ENCODE data around the gene KANSL2. TPM values are rescaled to one million over a fixed set of nuclear protein-coding genes. Genes with fewer than 3 reads are reported as not detected.
A peak's percentile ranks its signal among the peaks of the same experiment; 100 is the strongest.
"Not testable (repeated sequence)": the region's sequence is repeated elsewhere in the genome, so short reads cannot be mapped to it uniquely, and the experiment has no call there.

Gene KANSL2
- polyA plus RNA-seq, 2 donors = 19.1 to 21.5 TPM

DNA sequence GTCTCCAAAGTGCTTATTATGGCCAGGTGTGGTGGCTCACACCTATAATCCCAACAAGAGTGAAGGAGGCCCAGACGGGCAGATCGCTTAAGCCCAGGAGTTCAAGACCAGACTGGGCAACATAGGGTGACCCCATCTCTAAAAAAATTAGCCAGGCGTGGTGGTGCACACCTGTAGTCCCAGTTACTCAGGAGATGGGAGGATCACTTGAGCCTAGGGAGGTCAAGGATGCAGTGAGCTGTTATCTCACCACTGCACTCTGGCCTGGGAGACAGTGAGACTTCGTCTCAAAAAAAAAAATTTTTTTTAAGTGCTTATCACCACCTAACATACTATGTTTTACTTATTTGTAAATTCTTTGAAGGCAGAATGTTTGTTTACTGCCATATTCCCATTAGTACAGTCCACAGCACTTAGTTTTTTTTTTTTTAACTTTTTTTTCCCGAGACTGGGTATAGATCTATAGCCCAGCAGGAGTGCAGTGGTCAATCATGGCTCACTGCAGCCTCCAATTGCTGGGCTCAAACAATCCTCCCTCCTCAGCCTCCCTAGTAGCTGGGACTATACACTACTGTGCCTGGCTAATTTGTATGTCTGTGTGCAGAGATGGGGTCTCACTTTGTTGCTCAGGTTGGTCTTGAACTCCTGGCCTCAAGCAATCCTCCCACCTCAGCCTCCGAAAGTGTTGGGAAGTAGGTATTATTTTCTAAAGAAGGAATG, 4.7 kb upstream of the KANSL2 start:
- Histone ChIP-seq H3K36me3 (ENCODE audit: control insufficient read depth in 2 of 2, insufficient read depth in 2 of 2, low read length in 1 of 2) (no peaks in the 10 kb centered on the region), H3K27me3 (ENCODE audit: control insufficient read depth in 1 of 2, insufficient read depth in 2 of 2, low read length in 2 of 2) (no peaks in the 10 kb centered on the region), H3K9me3 (ENCODE audit: control insufficient read depth in 2 of 2, insufficient read depth in 1 of 2, low read depth in 1 of 2, low read length in 1 of 2) (no peaks in the 10 kb centered on the region), H3K4me1 (ENCODE audit: control insufficient read depth in 2 of 2, insufficient read depth in 2 of 2, low read length in 1 of 2) (no peaks in the 10 kb centered on the region), H3K4me3 (ENCODE audit: low read depth in 1 of 2, low read length in 2 of 2) (no peak overlapping the region), H3K27ac (ENCODE audit: low read depth in 2 of 2, low read length in 1 of 2) (no peak overlapping the region)
- 92% methylated on average over 6 of the region's 6 CpGs for WGBS, 2 donors

GRCh38 chr12:48686037-48686595, 4.1 kb upstream of the KANSL2 start:
- H3K9me3 ChIP-seq (ENCODE audit: control insufficient read depth in 2 of 2, insufficient read depth in 1 of 2, low read depth in 1 of 2, low read length in 1 of 2) = no peaks in the 10 kb centered on the region
- no peak overlapping the region for H3K27ac ChIP-seq (ENCODE audit: low read depth in 2 of 2, low read length in 1 of 2)
- 54 to 55% methylated on average over 3 of the region's 3 CpGs for WGBS, 2 donors
- H3K27me3 ChIP-seq (ENCODE audit: control insufficient read depth in 1 of 2, insufficient read depth in 2 of 2, low read length in 2 of 2) = no peaks in the 10 kb centered on the region
- no peaks in the 10 kb centered on the region for H3K4me1 ChIP-seq (ENCODE audit: control insufficient read depth in 2 of 2, insufficient read depth in 2 of 2, low read length in 1 of 2)
- no peaks in the 10 kb centered on the region for H3K36me3 ChIP-seq (ENCODE audit: control insufficient read depth in 2 of 2, insufficient read depth in 2 of 2, low read length in 1 of 2)
- H3K4me3 ChIP-seq (ENCODE audit: low read depth in 1 of 2, low read length in 2 of 2) = no peak overlapping the region

DNA sequence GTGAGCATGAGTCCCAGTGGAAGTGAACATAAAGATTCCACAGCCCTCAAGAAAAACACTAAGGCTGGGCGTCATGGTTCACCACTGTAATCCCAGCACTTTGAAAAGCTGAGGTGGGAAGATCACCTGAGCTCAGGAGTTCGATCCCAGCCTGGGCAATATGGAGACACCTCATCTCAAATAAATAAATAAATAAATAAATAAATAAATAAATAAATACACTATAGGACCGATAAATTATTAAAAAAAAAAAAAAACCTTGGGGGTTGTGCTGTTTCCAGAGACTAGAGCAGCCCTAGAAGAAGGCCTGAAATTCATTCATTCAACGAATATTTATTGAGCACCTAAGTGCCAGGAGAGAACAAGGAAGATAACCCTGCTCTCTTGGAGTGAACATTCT, 1.5 kb upstream of the KANSL2 start:
- Histone ChIP-seq H3K27ac (ENCODE audit: low read depth in 2 of 2, low read length in 1 of 2) (no peak overlapping the region), H3K27me3 (ENCODE audit: control insufficient read depth in 1 of 2, insufficient read depth in 2 of 2, low read length in 2 of 2) (no peaks in the 10 kb centered on the region), H3K4me3 (ENCODE audit: low read depth in 1 of 2, low read length in 2 of 2) (no peak overlapping the region), H3K36me3 (ENCODE audit: control insufficient read depth in 2 of 2, insufficient read depth in 2 of 2, low read length in 1 of 2) (peaks cover 0 to 2% of the 10 kb centered on the region in 2 donors), H3K4me1 (ENCODE audit: control insufficient read depth in 2 of 2, insufficient read depth in 2 of 2, low read length in 1 of 2) (peaks cover 2 to 5% of the 10 kb centered on the region in 2 donors), H3K9me3 (ENCODE audit: control insufficient read depth in 2 of 2, insufficient read depth in 1 of 2, low read depth in 1 of 2, low read length in 1 of 2) (no peaks in the 10 kb centered on the region)
- WGBS, 2 donors = 88 to 92% methylated on average over 4 of the region's 4 CpGs

- Histone ChIP-seq H3K36me3 (ENCODE audit: control insufficient read depth in 2 of 2, insufficient read depth in 2 of 2, low read length in 1 of 2) (peaks cover 0 to 2% of the 10 kb centered on the region in 2 donors), H3K27me3 (ENCODE audit: control insufficient read depth in 1 of 2, insufficient read depth in 2 of 2, low read length in 2 of 2) (no peaks in the 10 kb centered on the region), H3K27ac (ENCODE audit: low read depth in 2 of 2, low read length in 1 of 2) (no peak overlapping the region), H3K9me3 (ENCODE audit: control insufficient read depth in 2 of 2, insufficient read depth in 1 of 2, low read depth in 1 of 2, low read length in 1 of 2) (no peaks in the 10 kb centered on the region), H3K4me3 (ENCODE audit: low read depth in 1 of 2, low read length in 2 of 2) (peak overlapping the region in 1 of 2 donors; percentile 80), H3K4me1 (ENCODE audit: control insufficient read depth in 2 of 2, insufficient read depth in 2 of 2, low read length in 1 of 2) (peaks cover 2 to 5% of the 10 kb centered on the region in 2 donors)
- WGBS, 2 donors = 86 to 90% methylated on average over 2 of the region's 2 CpGs
These were observed 889 bp upstream of the KANSL2 start for GRCh38 chr12:48682927-48683326.

DNA sequence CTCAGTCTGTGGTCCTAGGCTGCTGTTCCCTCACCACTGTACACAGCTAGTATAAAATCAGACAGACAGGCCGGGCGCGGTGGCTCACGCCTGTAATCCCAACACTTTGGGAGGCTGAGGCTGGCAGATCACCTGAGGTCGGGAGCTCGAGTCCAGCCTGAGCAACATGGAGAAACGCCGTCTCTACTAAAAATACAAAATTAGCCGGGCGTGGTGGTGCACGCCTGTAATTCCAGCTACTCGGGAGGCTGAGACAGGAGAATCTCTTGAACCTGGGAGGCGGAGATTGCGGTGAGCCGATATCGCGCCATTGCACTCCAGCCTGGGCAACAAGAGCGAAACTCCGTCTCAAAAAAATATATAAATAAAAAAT, 481 bp upstream of the KANSL2 start:
- not testable (repeated sequence) for H3K4me1 ChIP-seq (ENCODE audit: control insufficient read depth in 2 of 2, insufficient read depth in 2 of 2, low read length in 1 of 2); H3K9me3 ChIP-seq (ENCODE audit: control insufficient read depth in 2 of 2, insufficient read depth in 1 of 2, low read depth in 1 of 2, low read length in 1 of 2); H3K27me3 ChIP-seq (ENCODE audit: control insufficient read depth in 1 of 2, insufficient read depth in 2 of 2, low read length in 2 of 2); H3K36me3 ChIP-seq (ENCODE audit: control insufficient read depth in 2 of 2, insufficient read depth in 2 of 2, low read length in 1 of 2)
- peak overlapping the region; percentile 58 to 80 for H3K4me3 ChIP-seq (ENCODE audit: low read depth in 1 of 2, low read length in 2 of 2)
- 15 to 22% methylated on average over 19 of the region's 19 CpGs for WGBS, 2 donors
- peak overlapping the region in 1 of 2 donors; percentile 23 for H3K27ac ChIP-seq (ENCODE audit: low read depth in 2 of 2, low read length in 1 of 2)

- Histone ChIP-seq H3K4me3 (ENCODE audit: low read depth in 1 of 2, low read length in 2 of 2) (peak overlapping the region; percentile 80 to 88), H3K9me3 (ENCODE audit: control insufficient read depth in 2 of 2, insufficient read depth in 1 of 2, low read depth in 1 of 2, low read length in 1 of 2) (no peaks in the 10 kb centered on the region), H3K36me3 (ENCODE audit: control insufficient read depth in 2 of 2, insufficient read depth in 2 of 2, low read length in 1 of 2) (peaks cover 0 to 5% of the 10 kb centered on the region in 2 donors), H3K27me3 (ENCODE audit: control insufficient read depth in 1 of 2, insufficient read depth in 2 of 2, low read length in 2 of 2) (no peaks in the 10 kb centered on the region), H3K4me1 (ENCODE audit: control insufficient read depth in 2 of 2, insufficient read depth in 2 of 2, low read length in 1 of 2) (peaks cover 2 to 5% of the 10 kb centered on the region in 2 donors), H3K27ac (ENCODE audit: low read depth in 2 of 2, low read length in 1 of 2) (peak overlapping the region; percentile 91 to 95)
- WGBS, 2 donors = 0 to 1% methylated on average over 11 of the region's 11 CpGs
These were observed 684 bp downstream of the KANSL2 start for GRCh38 chr12:48681399-48681709.

DNA sequence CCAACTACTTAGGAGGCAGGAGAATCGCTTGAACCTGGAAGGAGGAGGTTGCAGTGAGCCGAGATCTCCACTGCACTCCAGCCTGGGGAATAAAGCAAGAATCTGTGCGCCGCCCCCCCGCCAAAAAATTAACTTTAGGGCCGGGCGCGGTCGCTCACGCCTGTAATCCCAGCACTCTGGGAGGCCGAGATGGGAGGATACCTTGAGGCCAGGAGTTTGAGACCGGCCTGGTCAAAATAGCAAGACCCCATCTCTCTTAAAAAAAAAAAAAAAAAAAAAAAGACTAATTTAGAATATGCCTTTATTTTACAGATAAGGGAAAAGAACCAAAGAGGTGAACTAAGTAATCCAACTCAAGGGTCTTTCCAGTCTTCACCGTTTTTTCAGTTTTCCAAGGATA, 1.2 kb downstream of the KANSL2 start:
- no peak overlapping the region for H3K27ac ChIP-seq (ENCODE audit: low read depth in 2 of 2, low read length in 1 of 2)
- H3K4me1 ChIP-seq (ENCODE audit: control insufficient read depth in 2 of 2, insufficient read depth in 2 of 2, low read length in 1 of 2) = peaks cover 2 to 5% of the 10 kb centered on the region in 2 donors
- WGBS, 2 donors = 67 to 74% methylated on average over 13 of the region's 13 CpGs

GRCh38 chr12:48678551-48679185, 3.4 kb downstream of the KANSL2 start:
- H3K4me1 ChIP-seq (ENCODE audit: control insufficient read depth in 2 of 2, insufficient read depth in 2 of 2, low read length in 1 of 2) = peaks cover 2 to 5% of the 10 kb centered on the region in 2 donors
- H3K27ac ChIP-seq (ENCODE audit: low read depth in 2 of 2, low read length in 1 of 2) = no peak overlapping the region
- WGBS, 2 donors = 46% methylated on average over 3 of the region's 3 CpGs
- H3K27me3 ChIP-seq (ENCODE audit: control insufficient read depth in 1 of 2, insufficient read depth in 2 of 2, low read length in 2 of 2) = no peaks in the 10 kb centered on the region
- H3K36me3 ChIP-seq (ENCODE audit: control insufficient read depth in 2 of 2, insufficient read depth in 2 of 2, low read length in 1 of 2) = peaks cover 0 to 9% of the 10 kb centered on the region in 2 donors
- H3K9me3 ChIP-seq (ENCODE audit: control insufficient read depth in 2 of 2, insufficient read depth in 1 of 2, low read depth in 1 of 2, low read length in 1 of 2) = no peaks in the 10 kb centered on the region
- H3K4me3 ChIP-seq (ENCODE audit: low read depth in 1 of 2, low read length in 2 of 2) = peak overlapping the region in 1 of 2 donors; percentile 22

More for the DNA sequence above, 1.2 kb downstream of the KANSL2 start:
- Histone ChIP-seq H3K27me3 (ENCODE audit: control insufficient read depth in 1 of 2, insufficient read depth in 2 of 2, low read length in 2 of 2) (no peaks in the 10 kb centered on the region), H3K4me3 (ENCODE audit: low read depth in 1 of 2, low read length in 2 of 2) (peak overlapping the region; percentile 80 to 88), H3K36me3 (ENCODE audit: control insufficient read depth in 2 of 2, insufficient read depth in 2 of 2, low read length in 1 of 2) (peaks cover 0 to 9% of the 10 kb centered on the region in 2 donors), H3K9me3 (ENCODE audit: control insufficient read depth in 2 of 2, insufficient read depth in 1 of 2, low read depth in 1 of 2, low read length in 1 of 2) (no peaks in the 10 kb centered on the region)

DNA sequence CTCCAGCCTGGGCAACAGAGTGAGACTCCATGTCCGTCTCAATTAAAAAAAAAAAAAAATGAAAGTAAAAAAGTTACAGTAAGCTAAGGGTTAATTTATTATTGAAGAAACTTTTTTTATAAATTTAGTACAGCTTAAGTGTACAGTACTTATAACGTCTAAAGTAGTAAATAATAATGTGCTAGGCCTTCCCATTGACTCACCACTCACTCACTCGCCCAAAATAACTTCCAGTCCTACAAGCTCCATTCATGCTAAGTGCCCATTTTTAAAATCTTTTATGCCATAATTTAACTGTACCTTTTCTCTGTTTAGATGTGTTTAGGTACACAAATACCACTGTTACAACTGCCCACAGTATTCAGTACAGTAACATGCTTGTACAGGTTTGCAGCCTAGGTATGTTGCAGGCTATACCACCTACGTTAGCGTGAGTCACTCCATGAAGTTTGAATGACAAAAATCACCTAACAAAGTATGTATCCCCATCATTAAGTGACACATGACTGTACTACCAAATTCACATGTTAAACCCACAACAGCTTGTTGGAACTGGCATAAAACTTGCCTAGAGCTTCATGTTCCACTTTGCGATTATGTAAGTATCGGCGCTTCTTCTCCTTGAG, 10.7 kb downstream of the KANSL2 start:
- no peak overlapping the region for H3K4me3 ChIP-seq (ENCODE audit: low read depth in 1 of 2, low read length in 2 of 2)
- no peaks in the 10 kb centered on the region for H3K4me1 ChIP-seq (ENCODE audit: control insufficient read depth in 2 of 2, insufficient read depth in 2 of 2, low read length in 1 of 2)
- no peaks in the 10 kb centered on the region for H3K9me3 ChIP-seq (ENCODE audit: control insufficient read depth in 2 of 2, insufficient read depth in 1 of 2, low read depth in 1 of 2, low read length in 1 of 2)
- 50 to 64% methylated on average over 8 of the region's 8 CpGs for WGBS, 2 donors
- peaks cover 9 to 26% of the 10 kb centered on the region in 2 donors for H3K36me3 ChIP-seq (ENCODE audit: control insufficient read depth in 2 of 2, insufficient read depth in 2 of 2, low read length in 1 of 2)
- no peaks in the 10 kb centered on the region for H3K27me3 ChIP-seq (ENCODE audit: control insufficient read depth in 1 of 2, insufficient read depth in 2 of 2, low read length in 2 of 2)
- H3K27ac ChIP-seq (ENCODE audit: low read depth in 2 of 2, low read length in 1 of 2) = no peak overlapping the region

Measured in esophagus (tissue), 2 donors.